Loucy (cell line): ENCODE data around the gene SLC4A3.

Source experiments
- H2AFZ ChIP-seq: fragments of 200-600 bp; sonication (generic); 2 replicates; pipeline ENCODE4 v1.6.0; 2016; ENCODE audit warnings: antibody characterized with exemption, mild to moderate bottlenecking, low read length, moderate library complexity
- H3F3A ChIP-seq: fragments of 200-600 bp; 2 replicates; pipeline ENCODE4 v1.6.0; 2016; ENCODE audit warnings: antibody characterized with exemption, low read depth, mild to moderate bottlenecking
- H3K27me3 ChIP-seq: fragments of 200-600 bp; sonication (generic); 2 replicates; pipeline ENCODE4 v1.6.1; 2014; ENCODE audit warnings: low read length, mild to moderate bottlenecking; ENCODE audit not compliant: insufficient read depth, poor library complexity, severe bottlenecking
- H3K36me3 ChIP-seq: fragments of 200-600 bp; sonication (generic); 2 replicates; pipeline ENCODE4 v1.6.1; 2016; ENCODE audit warnings: low read length; ENCODE audit not compliant: insufficient read depth
- H3K4me1 ChIP-seq: fragments of 200-600 bp; sonication (generic); 2 replicates; pipeline ENCODE4 v1.5.1; 2014; ENCODE audit warnings: low read length, mild to moderate bottlenecking; ENCODE audit not compliant: insufficient read depth, poor library complexity, severe bottlenecking
- H3K4me2 ChIP-seq: fragments of 200-600 bp; sonication (generic); 2 replicates; pipeline ENCODE4 v1.6.0; 2014; ENCODE audit warnings: antibody characterized with exemption, low read length, low read depth, mild to moderate bottlenecking; ENCODE audit not compliant: poor library complexity, severe bottlenecking
- H3K4me3 ChIP-seq: fragments of 200-600 bp; sonication (generic); 2 replicates; pipeline ENCODE4 v1.5.1; 2014; ENCODE audit warnings: low read length, mild to moderate bottlenecking, mixed read lengths; ENCODE audit not compliant: poor library complexity, severe bottlenecking
- H3K79me2 ChIP-seq: fragments of 200-600 bp; sonication (generic); 2 replicates; pipeline ENCODE4 v1.6.1; 2014; ENCODE audit warnings: low read length; ENCODE audit not compliant: insufficient read depth
- H3K9ac ChIP-seq: fragments of 200-600 bp; sonication (generic); 2 replicates; pipeline ENCODE4 v1.6.0; 2014; ENCODE audit warnings: mild to moderate bottlenecking, low read depth, low read length, moderate library complexity; ENCODE audit not compliant: poor library complexity, severe bottlenecking
- H3K9me2 ChIP-seq: fragments of 200-600 bp; sonication (generic); replicated peaks from 2 replicates; pipeline ENCODE4 v1.6.1; 2016; ENCODE audit warnings: low read depth, low read length, mixed read lengths
- H3K9me3 ChIP-seq: fragments of 200-600 bp; sonication (generic); 2 replicates; pipeline ENCODE4 v1.6.1; 2014; ENCODE audit warnings: mild to moderate bottlenecking, antibody characterized with exemption, low read length, low read depth; ENCODE audit not compliant: insufficient read depth
- H4K20me1 ChIP-seq: fragments of 200-600 bp; sonication (generic); 2 replicates; pipeline ENCODE4 v1.6.0; 2014; ENCODE audit warnings: antibody characterized with exemption, low read length, mild to moderate bottlenecking; ENCODE audit not compliant: insufficient read depth, poor library complexity, severe bottlenecking
- EZH2phosphoT487 ChIP-seq: fragments of 200-600 bp; IDR thresholded peaks from 2 replicates; pipeline ENCODE4 v1.6.1; 2018; ENCODE audit warnings: antibody characterized with exemption, mild to moderate bottlenecking, moderate library complexity, borderline replicate concordance
- TF ChIP-seq, protein P1 (sequence below): fragments of 200-600 bp; sonication (generic); conservative IDR thresholded peaks from 2 replicates; pipeline ENCODE4 v1.5.1; 2014; ENCODE audit warnings: mild to moderate bottlenecking, antibody characterized with exemption, low read length

The SLC4A3 gene

GRCh38 chr2:219612577-219613286, 14.7 kb upstream of the SLC4A3 start:
- no peak for TF ChIP-seq EZH2phosphoT487
- TF ChIP-seq, protein P1, sequence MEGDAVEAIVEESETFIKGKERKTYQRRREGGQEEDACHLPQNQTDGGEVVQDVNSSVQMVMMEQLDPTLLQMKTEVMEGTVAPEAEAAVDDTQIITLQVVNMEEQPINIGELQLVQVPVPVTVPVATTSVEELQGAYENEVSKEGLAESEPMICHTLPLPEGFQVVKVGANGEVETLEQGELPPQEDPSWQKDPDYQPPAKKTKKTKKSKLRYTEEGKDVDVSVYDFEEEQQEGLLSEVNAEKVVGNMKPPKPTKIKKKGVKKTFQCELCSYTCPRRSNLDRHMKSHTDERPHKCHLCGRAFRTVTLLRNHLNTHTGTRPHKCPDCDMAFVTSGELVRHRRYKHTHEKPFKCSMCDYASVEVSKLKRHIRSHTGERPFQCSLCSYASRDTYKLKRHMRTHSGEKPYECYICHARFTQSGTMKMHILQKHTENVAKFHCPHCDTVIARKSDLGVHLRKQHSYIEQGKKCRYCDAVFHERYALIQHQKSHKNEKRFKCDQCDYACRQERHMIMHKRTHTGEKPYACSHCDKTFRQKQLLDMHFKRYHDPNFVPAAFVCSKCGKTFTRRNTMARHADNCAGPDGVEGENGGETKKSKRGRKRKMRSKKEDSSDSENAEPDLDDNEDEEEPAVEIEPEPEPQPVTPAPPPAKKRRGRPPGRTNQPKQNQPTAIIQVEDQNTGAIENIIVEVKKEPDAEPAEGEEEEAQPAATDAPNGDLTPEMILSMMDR: no peak
- no peaks in the 10 kb centered on the region for H3K79me2 ChIP-seq
- no peaks in the 10 kb centered on the region for H3K4me1 ChIP-seq
- H3K9ac ChIP-seq: no peak overlapping the region
- H3K36me3 ChIP-seq: peaks cover 5% of the 10 kb centered on the region; the same call in 1 of the 2 replicates
- H3K9me3 ChIP-seq: no peaks in the 10 kb centered on the region
- no peak overlapping the region for H3K4me3 ChIP-seq
- no peaks in the 10 kb centered on the region for H3F3A ChIP-seq
- no peak overlapping the region for H3K4me2 ChIP-seq
- H4K20me1 ChIP-seq: no peaks in the 10 kb centered on the region
- H2AFZ ChIP-seq: no peak overlapping the region
- H3K27me3 ChIP-seq: no peaks in the 10 kb centered on the region
- no peaks in the 10 kb centered on the region for H3K9me2 ChIP-seq

DNA sequence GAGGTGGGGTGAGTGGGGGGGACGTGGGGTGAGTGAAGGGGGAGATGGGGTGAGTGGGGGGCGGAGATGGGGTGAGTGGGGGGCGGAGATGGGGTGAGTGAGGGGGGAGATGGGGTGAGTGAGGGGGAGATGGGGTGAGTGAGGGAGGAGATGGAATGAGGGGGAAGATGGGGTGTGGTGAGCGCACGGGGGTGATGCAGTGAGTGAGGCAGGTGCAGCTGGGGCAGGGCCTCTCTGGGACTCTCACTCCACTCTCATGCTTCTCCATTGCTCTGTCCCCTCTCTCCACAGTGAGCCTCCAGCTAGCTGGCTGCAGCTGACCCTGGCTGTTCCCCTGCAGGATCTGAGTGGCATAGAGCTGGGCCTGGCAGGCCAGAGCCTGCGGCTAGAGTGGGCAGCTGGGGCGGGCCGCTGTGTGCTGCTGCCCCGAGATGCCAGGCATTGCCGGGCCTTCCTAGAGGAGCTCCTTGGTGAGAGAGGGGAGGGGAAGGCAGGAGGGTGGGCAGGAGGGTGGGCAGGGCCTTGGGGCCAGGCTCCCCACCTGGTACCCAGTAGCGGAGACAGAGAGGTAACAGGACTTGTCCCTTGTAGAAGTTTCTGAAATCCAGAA, 13.9 kb upstream of the SLC4A3 start:
- no peaks in the 10 kb centered on the region for H3K4me1 ChIP-seq
- no peaks in the 10 kb centered on the region for H3K27me3 ChIP-seq
- no peaks in the 10 kb centered on the region for H3K9me2 ChIP-seq
- H3K36me3 ChIP-seq: peaks cover 5% of the 10 kb centered on the region; the same call in 1 of the 2 replicates
- H3K4me3 ChIP-seq: no peak overlapping the region
- H3K4me2 ChIP-seq: no peak overlapping the region
- no peaks in the 10 kb centered on the region for H3K9me3 ChIP-seq
- no peak overlapping the region for H2AFZ ChIP-seq
- H3F3A ChIP-seq: no peaks in the 10 kb centered on the region
- TF ChIP-seq, protein P1: no peak
- TF ChIP-seq EZH2phosphoT487: no peak
- H4K20me1 ChIP-seq: no peaks in the 10 kb centered on the region
- no peak overlapping the region for H3K9ac ChIP-seq
- no peaks in the 10 kb centered on the region for H3K79me2 ChIP-seq

DNA sequence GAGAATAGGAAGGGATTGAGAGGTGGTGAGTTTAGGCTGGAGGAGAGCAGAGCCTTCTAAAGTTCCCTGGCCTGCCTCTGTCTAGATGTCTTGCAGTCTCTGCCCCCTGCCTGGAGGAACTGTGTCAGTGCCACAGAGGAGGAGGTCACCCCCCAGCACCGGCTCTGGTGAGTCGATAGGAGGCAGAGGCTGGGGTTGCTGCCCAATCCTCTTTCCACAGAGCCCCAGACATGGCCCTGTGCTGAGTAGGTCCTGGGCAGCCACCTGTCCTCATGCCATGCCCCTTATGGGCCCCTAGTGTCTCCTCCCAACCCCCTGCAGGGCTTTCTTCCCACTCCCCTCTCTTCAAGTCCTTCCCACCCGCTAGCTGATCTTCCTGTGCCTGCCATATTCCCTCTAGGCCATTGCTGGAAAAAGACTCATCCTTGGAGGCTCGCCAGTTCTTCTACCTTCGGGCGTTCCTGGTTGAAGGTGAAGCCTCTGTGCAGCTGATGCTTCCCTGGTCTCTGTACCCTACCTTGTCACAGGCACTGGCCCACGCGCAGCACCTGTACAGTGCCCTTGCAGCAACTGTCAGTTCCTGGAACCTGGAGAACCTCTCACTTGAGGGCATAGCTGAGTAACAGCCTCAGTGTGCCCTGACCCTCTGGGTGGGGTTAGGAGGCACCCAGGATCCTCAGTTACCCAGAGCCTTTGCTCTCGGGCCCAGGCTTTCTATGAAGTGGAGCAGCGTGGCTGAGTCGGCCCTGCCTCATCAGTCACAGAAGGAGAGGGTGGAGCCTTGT, 13.2 kb upstream of the SLC4A3 start:
- no peaks in the 10 kb centered on the region for H3K79me2 ChIP-seq
- no peaks in the 10 kb centered on the region for H3K4me1 ChIP-seq
- no peaks in the 10 kb centered on the region for H3K9me3 ChIP-seq
- H4K20me1 ChIP-seq: no peaks in the 10 kb centered on the region
- no peaks in the 10 kb centered on the region for H3K27me3 ChIP-seq
- no peak overlapping the region for H3K4me2 ChIP-seq
- H3K9me2 ChIP-seq: no peaks in the 10 kb centered on the region
- H3K4me3 ChIP-seq: no peak overlapping the region
- no peak overlapping the region for H2AFZ ChIP-seq
- no peak overlapping the region for H3K9ac ChIP-seq
- no peaks in the 10 kb centered on the region for H3F3A ChIP-seq
- TF ChIP-seq, protein P1: no peak
- no peak for TF ChIP-seq EZH2phosphoT487
- peaks cover 5% of the 10 kb centered on the region; the same call in 1 of the 2 replicates for H3K36me3 ChIP-seq
